Activated T-cell treated with anti-CD3 and anti-CD28 coated beads, Interleukin-2, amount 50 U/mL, for 72 hours (primary cell): Measurements from ENCODE around the gene DNAAF6. TPM values are rescaled to one million over a fixed set of nuclear protein-coding genes. Genes with fewer than 3 reads are reported as not detected.
"Not testable (repeated sequence)": the region's sequence is repeated elsewhere in the genome, so short reads cannot be mapped to it uniquely, and the experiment has no call there.

Experiments
- ATAC-seq, 2 donors: fragments of 150-1000 bp; cut with Tn5 transposase; replicated peaks in 1 of 2; 2 replicates each; pipeline ENCODE4 v1.10.0; 2021; ENCODE audit warnings: moderate library complexity in 2 of 2, mild to moderate bottlenecking in 1 of 2
- DNase-seq, 2 donors: peaks; one replicate each; pipeline ENCODE4 v3.0.0; 2021 to 2022; ENCODE audit warnings: mixed read lengths in 1 of 2
- H3K27ac Mint-ChIP-seq: one replicate; pipeline ENCODE4 v1.8.0; 2022; ENCODE audit warnings: mild to moderate bottlenecking, moderate library complexity, mixed read lengths
- H3K27me3 Mint-ChIP-seq: one replicate; pipeline ENCODE4 v1.8.0; 2022; ENCODE audit warnings: low read depth, mixed read lengths
- H3K36me3 Mint-ChIP-seq, 2 donors: one replicate each; pipeline ENCODE4 v1.8.0; 2022; ENCODE audit warnings: mixed read lengths in 2 of 2, mild to moderate bottlenecking in 1 of 2; ENCODE audit not compliant: insufficient read depth in 2 of 2
- H3K4me1 Mint-ChIP-seq: one replicate; pipeline ENCODE4 v1.8.0; 2022; ENCODE audit warnings: low read depth, mixed read lengths
- H3K4me3 Mint-ChIP-seq, 2 donors: one replicate each; pipeline ENCODE4 v1.8.0; 2022; ENCODE audit warnings: mild to moderate bottlenecking in 2 of 2, mixed read lengths in 2 of 2, moderate library complexity in 2 of 2
- H3K9me3 Mint-ChIP-seq, 2 donors: one replicate each; pipeline ENCODE4 v1.8.0; 2022; ENCODE audit warnings: mixed read lengths in 2 of 2
- total RNA-seq, 2 donors: library from RNA; stranded (reverse); gene quantifications; one replicate each; pipeline ENCODE4 v1.2.3, GENCODE V29; 2022

The DNAAF6 gene
- total RNA-seq, result not detected

- ATAC-seq, result peak; percentile 96 to 97
- Mint-ChIP-seq H3K36me3 (no peaks in the 10 kb centered on the region), H3K9me3 (no peaks in the 10 kb centered on the region), H3K4me3 (peak within 1 kb of the TSS; percentile 86 to 89), H3K4me1 (no peaks in the 10 kb centered on the region), H3K27me3 (no peaks in the 10 kb centered on the region), H3K27ac (no peak within 1 kb of the TSS)
- peak; percentile 66 to 75 for DNase-seq
These were observed at the start of gene DNAAF6, which contains the start of gene NUP62CL for GRCh38 chrX:107205770-107206696. Gene DNAAF6 (plus strand): TSS chrX:107206611. CDS start chrX:107212876, 6,265 bp downstream. Gene NUP62CL (minus strand): TSS chrX:107206433. CDS start chrX:107175146, 31,287 bp downstream.

GRCh38 chrX:107157618-107158017, 48.8 kb upstream of the DNAAF6 start:
- H3K27ac Mint-ChIP-seq, DNase-seq, H3K4me1 Mint-ChIP-seq, H3K36me3 Mint-ChIP-seq, H3K4me3 Mint-ChIP-seq, H3K9me3 Mint-ChIP-seq, ATAC-seq: not testable (repeated sequence)
- peaks cover 14% of the 10 kb centered on the region for H3K27me3 Mint-ChIP-seq

- Mint-ChIP-seq H3K27me3 (no peaks in the 10 kb centered on the region), H3K27ac (no peak overlapping the region), H3K36me3 (no peaks in the 10 kb centered on the region), H3K9me3 (no peaks in the 10 kb centered on the region), H3K4me3 (no peak overlapping the region), H3K4me1 (no peaks in the 10 kb centered on the region)
- no peak for ATAC-seq
- no peak for DNase-seq
These were observed 39.1 kb upstream of the DNAAF6 start for GRCh38 chrX:107167163-107167921.

GRCh38 chrX:107168257-107168656, 38.2 kb upstream of the DNAAF6 start:
- H3K27ac Mint-ChIP-seq, result peak overlapping the region; percentile 11
- no peak overlapping the region for H3K4me3 Mint-ChIP-seq
- H3K27me3 Mint-ChIP-seq, result no peaks in the 10 kb centered on the region
- H3K4me1 Mint-ChIP-seq, result no peaks in the 10 kb centered on the region
- ATAC-seq (no peak), DNase-seq (no peak)
- no peaks in the 10 kb centered on the region for H3K36me3 Mint-ChIP-seq
- H3K9me3 Mint-ChIP-seq, result no peaks in the 10 kb centered on the region

- no peaks in the 10 kb centered on the region for H3K9me3 Mint-ChIP-seq
- peaks cover under 1% of the 10 kb centered on the region for H3K27me3 Mint-ChIP-seq
- H3K4me3 Mint-ChIP-seq, result no peak overlapping the region
- no peaks in the 10 kb centered on the region for H3K36me3 Mint-ChIP-seq
- no peak overlapping the region for H3K27ac Mint-ChIP-seq
- no peak for DNase-seq
- H3K4me1 Mint-ChIP-seq, result no peaks in the 10 kb centered on the region
- ATAC-seq, result no peak
These were observed 37.7 kb upstream of the DNAAF6 start for GRCh38 chrX:107168712-107169111.

- H3K36me3 Mint-ChIP-seq, result no peaks in the 10 kb centered on the region
- H3K27ac Mint-ChIP-seq, result no peak overlapping the region
- peak; percentile 27 to 41 for ATAC-seq
- H3K4me3 Mint-ChIP-seq, result no peak overlapping the region
- H3K27me3 Mint-ChIP-seq, result peaks cover 8% of the 10 kb centered on the region
- no peaks in the 10 kb centered on the region for H3K4me1 Mint-ChIP-seq
- H3K9me3 Mint-ChIP-seq, result no peaks in the 10 kb centered on the region
- DNase-seq, result no peak
These were observed 34.9 kb upstream of the DNAAF6 start for GRCh38 chrX:107171369-107172102.

GRCh38 chrX:107197319-107197718, 9.1 kb upstream of the DNAAF6 start:
- DNase-seq (no peak), ATAC-seq (no peak)
- Mint-ChIP-seq H3K9me3 (no peaks in the 10 kb centered on the region), H3K27me3 (peaks cover 44% of the 10 kb centered on the region), H3K4me1 (no peaks in the 10 kb centered on the region), H3K27ac (no peak overlapping the region), H3K36me3 (no peaks in the 10 kb centered on the region), H3K4me3 (no peak overlapping the region)

GRCh38 chrX:107198074-107198473, 8.3 kb upstream of the DNAAF6 start:
- H3K4me1 Mint-ChIP-seq, H3K9me3 Mint-ChIP-seq, H3K27ac Mint-ChIP-seq, H3K4me3 Mint-ChIP-seq, DNase-seq, ATAC-seq, H3K36me3 Mint-ChIP-seq: not testable (repeated sequence)
- peaks cover 38% of the 10 kb centered on the region for H3K27me3 Mint-ChIP-seq

GRCh38 chrX:107199491-107199890, 6.9 kb upstream of the DNAAF6 start:
- Mint-ChIP-seq H3K9me3 (no peaks in the 10 kb centered on the region), H3K36me3 (no peaks in the 10 kb centered on the region), H3K4me1 (no peaks in the 10 kb centered on the region), H3K27ac (no peak overlapping the region), H3K4me3 (no peak overlapping the region), H3K27me3 (peaks cover 28% of the 10 kb centered on the region)
- DNase-seq, result no peak
- ATAC-seq, result no peak

- peaks cover 15% of the 10 kb centered on the region for H3K27me3 Mint-ChIP-seq
- H3K9me3 Mint-ChIP-seq, result no peaks in the 10 kb centered on the region
- H3K4me3 Mint-ChIP-seq, result no peak overlapping the region
- DNase-seq (no peak), ATAC-seq (no peak)
- no peaks in the 10 kb centered on the region for H3K36me3 Mint-ChIP-seq
- no peak overlapping the region for H3K27ac Mint-ChIP-seq
- no peaks in the 10 kb centered on the region for H3K4me1 Mint-ChIP-seq
These were observed 2.3 kb upstream of the DNAAF6 start for GRCh38 chrX:107204068-107204605.

GRCh38 chrX:107206697-107207065, 270 bp downstream of the DNAAF6 start:
- Mint-ChIP-seq H3K9me3 (no peaks in the 10 kb centered on the region), H3K27ac (no peak overlapping the region), H3K4me1 (no peaks in the 10 kb centered on the region), H3K4me3 (peak overlapping the region; percentile 86 to 89), H3K27me3 (no peaks in the 10 kb centered on the region), H3K36me3 (no peaks in the 10 kb centered on the region)
- ATAC-seq, result no peak
- DNase-seq, result no peak

GRCh38 chrX:107207089-107207488, 678 bp downstream of the DNAAF6 start:
- no peaks in the 10 kb centered on the region for H3K36me3 Mint-ChIP-seq
- no peak overlapping the region for H3K27ac Mint-ChIP-seq
- H3K9me3 Mint-ChIP-seq, result no peaks in the 10 kb centered on the region
- H3K27me3 Mint-ChIP-seq, result no peaks in the 10 kb centered on the region
- DNase-seq (no peak), ATAC-seq (no peak)
- no peaks in the 10 kb centered on the region for H3K4me1 Mint-ChIP-seq
- H3K4me3 Mint-ChIP-seq, result no peak overlapping the region
